Neural cell (in vitro differentiated cells): ENCODE results near the gene SYTL3.

Experiments used
- EP300 ChIP-seq: fragments of 450-650 bp; conservative IDR thresholded peaks from 2 replicates; pipeline ENCODE4 v1.6.1; 2014; ENCODE audit warnings: antibody characterized with exemption, mild to moderate bottlenecking, moderate library complexity; ENCODE audit not compliant: poor library complexity, severe bottlenecking
- MXI1 ChIP-seq: fragments of 450-650 bp; conservative IDR thresholded peaks from 2 replicates; pipeline ENCODE4 v1.6.1; 2014; ENCODE audit warnings: antibody characterized with exemption, mild to moderate bottlenecking; ENCODE audit not compliant: poor library complexity, severe bottlenecking
- TF ChIP-seq, protein P1 (sequence below): fragments of 450-650 bp; IDR thresholded peaks from 2 replicates; pipeline ENCODE4 v1.5.1; 2014; ENCODE audit warnings: antibody characterized with exemption, mild to moderate bottlenecking, moderate library complexity; ENCODE audit not compliant: poor library complexity, severe bottlenecking

- TF ChIP-seq MXI1 (no peak), EP300 (no peak)
- TF ChIP-seq, protein P1, sequence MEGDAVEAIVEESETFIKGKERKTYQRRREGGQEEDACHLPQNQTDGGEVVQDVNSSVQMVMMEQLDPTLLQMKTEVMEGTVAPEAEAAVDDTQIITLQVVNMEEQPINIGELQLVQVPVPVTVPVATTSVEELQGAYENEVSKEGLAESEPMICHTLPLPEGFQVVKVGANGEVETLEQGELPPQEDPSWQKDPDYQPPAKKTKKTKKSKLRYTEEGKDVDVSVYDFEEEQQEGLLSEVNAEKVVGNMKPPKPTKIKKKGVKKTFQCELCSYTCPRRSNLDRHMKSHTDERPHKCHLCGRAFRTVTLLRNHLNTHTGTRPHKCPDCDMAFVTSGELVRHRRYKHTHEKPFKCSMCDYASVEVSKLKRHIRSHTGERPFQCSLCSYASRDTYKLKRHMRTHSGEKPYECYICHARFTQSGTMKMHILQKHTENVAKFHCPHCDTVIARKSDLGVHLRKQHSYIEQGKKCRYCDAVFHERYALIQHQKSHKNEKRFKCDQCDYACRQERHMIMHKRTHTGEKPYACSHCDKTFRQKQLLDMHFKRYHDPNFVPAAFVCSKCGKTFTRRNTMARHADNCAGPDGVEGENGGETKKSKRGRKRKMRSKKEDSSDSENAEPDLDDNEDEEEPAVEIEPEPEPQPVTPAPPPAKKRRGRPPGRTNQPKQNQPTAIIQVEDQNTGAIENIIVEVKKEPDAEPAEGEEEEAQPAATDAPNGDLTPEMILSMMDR = no peak
Measured at GRCh38 chr6:158796353-158796752, 146.5 kb downstream of the SYTL3 start.
